ENCODE data around the gene YAP1.
"Not testable (repeated sequence)": the region's sequence is repeated elsewhere in the genome, so short reads cannot be mapped to it uniquely, and the experiment has no call there.

Gene YAP1

DNA sequence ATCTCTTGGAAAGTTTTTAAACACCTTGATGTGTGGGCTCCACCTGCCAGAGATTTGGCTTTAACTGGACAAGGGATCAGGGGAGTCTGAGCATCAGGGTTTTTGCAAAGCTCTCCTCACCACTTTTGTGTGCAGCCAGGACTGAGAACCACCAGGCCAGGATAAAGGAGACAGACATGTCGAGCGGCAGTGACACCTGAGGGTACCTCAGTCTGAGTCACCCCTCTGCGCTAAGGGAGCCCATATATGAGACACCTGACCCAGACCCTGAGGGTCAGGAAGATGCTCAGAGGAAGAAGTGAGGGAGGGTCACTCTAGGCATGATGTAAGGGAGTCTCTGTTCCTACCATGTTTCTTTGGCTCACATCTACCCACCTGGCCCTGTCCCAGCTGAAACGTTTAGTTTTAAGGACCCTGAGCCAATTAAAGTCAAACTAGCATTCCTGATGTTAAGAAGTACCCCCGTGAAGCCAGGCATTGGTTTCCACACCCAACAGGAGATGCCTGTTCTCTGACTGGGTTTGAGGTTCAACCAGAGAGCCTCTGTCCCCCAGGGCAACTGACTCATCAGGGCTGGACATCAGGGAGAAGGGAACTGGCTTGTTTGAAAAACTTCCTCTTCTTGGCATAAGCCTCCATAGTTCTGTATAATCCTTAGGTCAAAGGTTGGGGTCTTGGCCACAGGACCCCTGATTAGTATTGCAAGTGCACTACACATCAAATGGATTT is 134.6 kb downstream of the YAP1 start:
- DNase-seq, result no peak

DNA sequence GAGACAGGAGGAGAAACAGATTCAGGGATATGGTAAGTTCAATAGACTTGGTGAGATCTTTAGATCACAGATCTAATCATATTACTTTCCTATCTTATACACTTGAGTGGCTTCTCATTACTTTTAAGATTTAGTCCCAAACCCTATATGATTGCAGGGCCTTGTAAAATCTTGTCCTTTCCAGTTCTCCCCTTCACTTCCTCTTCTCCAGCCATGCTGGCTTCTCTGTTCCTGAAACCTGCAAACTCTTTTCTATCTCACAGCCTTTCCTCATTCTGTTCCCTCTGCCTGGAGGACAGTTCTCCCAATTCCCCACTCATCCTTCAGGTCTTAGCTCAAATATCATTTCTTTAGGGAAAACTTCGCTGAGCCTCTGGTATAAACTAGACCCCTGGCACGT is 141.2 kb downstream of the YAP1 start:
- DNase-seq, result no peak

DNA sequence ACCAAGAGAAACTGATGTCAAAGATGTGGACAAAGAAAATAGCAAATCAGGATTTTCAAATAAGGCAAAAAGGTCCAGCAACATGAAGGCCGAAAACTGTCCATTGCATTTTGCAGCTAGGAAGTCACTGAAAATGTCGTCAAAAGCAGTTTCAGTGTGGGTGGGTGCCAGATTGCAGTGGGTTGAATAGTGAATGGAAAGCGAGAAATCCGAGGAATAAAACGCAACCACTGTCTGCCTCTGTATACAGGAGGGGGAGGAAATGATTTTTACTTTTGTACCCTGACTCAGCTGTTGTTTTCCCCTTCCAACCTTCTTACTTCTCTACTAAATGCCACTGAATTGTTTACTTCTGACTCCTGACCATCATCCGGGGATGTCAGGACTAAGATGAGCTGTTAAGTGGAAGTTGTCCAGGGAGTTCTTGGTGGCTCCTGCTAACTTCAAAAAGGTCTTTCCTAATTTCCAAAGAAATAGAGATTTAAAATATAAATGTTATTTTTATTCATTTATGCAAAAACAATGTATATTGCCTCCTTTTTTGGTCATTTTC is 142.2 kb downstream of the YAP1 start:
- DNase-seq, result no peak

DNA sequence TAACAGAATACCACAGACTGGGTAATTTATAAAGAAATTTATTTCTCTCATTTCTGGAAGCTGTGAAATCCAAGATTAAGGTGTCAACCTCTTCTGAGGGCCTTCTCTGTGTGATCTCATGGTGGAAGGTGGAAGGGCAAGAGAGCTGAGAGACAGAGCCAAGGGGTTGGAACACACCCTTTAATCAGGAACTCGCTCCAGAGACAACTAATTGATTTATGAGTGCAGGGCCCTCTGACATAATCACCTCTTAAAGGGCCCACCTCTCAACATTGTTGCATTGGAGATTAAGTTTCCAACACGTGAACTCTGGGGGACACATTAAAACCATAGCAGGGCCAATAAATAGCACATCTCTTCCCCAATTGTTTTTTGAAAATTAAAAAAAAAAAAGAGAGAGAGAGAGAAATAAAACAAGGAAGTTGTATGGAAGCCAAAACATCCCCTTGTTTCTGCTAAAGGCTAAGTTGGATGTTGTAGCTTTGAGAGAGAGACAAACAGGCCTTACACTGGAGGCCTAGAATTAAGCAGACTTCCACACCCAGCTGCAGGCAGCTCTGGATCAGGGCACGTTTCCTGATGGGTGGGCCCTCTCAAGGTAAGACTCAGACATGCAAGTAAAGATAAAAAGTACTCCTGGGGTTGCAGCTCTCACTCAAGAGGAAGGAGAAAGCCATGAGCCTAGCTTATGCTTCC is 142.9 kb downstream of the YAP1 start:
- no peak for DNase-seq

- no peak for DNase-seq
These were observed 143.8 kb downstream of the YAP1 start for GRCh38 chr11:102254047-102254446.

GRCh38 chr11:102256251-102256650 is 146.0 kb downstream of the YAP1 start:
- DNase-seq, result no peak

- DNase-seq, result no peak
These were observed 150.0 kb downstream of the YAP1 start for GRCh38 chr11:102260241-102260640.

GRCh38 chr11:102263379-102264003 is 153.2 kb downstream of the YAP1 start:
- DNase-seq, result no peak

DNA sequence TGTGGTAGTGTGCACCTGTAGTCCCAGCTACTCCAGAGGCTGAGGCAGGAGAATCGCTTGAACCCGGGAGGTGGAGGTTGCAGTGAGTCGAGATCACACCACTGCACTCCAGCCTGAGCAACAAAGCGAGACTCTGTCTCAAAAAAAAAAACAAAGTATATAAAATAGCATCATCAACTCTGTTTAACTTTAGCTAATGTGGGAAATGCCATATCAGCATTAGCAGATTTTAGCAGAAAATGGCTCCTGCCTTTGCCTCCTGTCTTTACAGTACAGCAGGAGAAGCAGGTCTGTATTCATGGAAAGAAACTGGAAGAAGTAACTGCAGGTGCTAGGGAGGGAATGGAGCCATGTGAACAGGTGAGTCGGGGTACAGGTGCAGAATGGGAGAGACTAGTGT is 154.5 kb downstream of the YAP1 start:
- not testable (repeated sequence) for DNase-seq

DNA sequence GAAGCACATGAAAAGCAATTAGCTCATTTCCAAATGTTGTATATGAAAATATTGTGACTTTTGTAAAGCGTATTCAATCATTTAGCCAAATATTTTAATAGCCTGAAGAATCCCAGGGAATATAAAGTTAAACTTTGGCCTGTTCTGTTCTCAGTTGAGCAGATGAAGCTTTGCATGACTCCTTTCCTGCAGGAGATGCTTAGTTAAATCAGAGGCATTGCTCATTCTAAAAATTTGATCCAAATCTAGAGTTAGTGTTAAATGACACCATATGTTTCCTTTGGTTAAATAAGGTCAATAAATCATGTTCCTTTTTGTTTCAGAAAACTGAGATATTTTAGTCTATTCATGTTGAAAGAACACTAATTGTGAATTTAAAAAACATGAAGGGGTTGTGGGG is 155.9 kb downstream of the YAP1 start:
- no peak for DNase-seq

DNA sequence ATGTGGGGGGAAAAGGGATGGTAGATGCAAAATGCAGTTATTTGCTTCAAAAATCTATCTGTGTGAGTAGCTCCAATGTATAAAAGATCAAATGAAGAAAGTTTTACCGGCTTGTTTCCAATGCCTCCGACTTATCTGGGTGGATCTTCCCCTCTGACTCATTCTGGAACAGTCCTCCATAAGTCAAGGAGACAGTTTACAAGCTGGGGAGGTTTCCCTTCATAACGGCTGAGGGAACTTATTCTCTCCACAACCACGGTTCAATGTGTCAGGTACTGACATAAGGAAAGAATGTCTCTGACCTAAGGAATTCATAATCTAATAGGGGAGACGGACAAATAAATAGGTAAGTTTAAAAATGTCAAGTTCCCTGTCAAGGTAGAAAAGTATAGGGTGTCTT is 157.4 kb downstream of the YAP1 start:
- no peak for DNase-seq

- DNase-seq, result peak; percentile 59
These were observed 158.1 kb downstream of the YAP1 start for GRCh38 chr11:102268083-102268984.

- DNase-seq, result no peak
These were observed 158.8 kb downstream of the YAP1 start for GRCh38 chr11:102268985-102269470.

GRCh38 chr11:102269927-102270326 is 159.7 kb downstream of the YAP1 start:
- no peak for DNase-seq

GRCh38 chr11:102272047-102272824 is 162.0 kb downstream of the YAP1 start:
- DNase-seq, result no peak

DNA sequence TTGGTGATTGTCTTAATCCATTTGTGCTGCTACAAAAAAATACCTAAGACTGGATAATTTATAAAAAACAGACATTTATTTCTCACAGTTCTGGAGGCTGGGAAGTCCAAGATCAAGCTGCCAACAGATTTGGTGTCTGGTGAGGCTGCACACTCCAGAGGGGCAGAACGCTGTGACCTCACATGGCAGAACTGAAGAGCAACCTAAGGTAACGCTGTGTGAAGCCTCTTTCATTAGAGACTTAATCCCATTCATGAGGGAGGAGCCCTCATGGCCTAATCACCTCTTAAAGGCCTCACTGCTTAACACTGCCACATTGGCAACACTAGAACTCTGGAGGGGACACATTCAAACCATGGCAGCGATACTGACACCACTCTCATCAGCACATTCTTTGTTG is 164.4 kb downstream of the YAP1 start:
- no peak for DNase-seq

DNA sequence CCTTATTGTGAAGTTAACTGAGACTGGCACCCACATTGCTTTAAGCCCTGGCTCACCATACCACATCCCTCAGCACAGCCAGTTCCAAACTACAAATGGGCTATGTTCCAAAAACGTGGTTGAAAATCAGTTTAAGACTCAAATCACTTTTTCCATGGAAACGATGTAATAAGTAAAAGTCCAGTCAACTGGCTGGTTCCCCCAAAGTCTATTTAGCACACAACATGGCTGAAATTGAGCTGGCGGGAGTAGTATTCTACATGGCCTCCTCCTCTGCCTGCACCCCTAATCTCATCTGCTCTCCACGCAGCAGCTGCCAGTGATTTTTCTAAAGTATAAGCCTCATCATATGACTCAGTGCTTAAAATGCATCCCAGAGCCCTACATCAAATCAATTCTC is 166.1 kb downstream of the YAP1 start:
- DNase-seq, result no peak

DNA sequence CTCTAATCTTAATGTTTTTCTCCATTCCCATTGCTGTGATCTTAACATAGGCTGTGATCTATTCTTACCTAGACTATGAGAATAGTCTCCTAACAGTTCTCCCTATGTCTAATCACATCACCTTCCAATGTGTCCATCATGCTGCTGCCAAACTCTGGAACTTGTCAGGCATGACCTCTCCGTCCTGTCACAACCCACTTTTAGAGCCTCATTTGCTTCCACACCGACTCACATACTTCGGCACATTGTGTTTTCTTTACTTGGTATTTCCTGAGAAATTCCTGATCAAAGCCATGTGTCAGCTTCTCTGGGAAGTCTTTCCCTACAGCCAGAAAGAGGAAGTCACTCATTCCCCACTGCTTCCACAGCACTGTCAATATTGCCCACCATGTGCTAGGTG is 166.5 kb downstream of the YAP1 start:
- no peak for DNase-seq

GRCh38 chr11:102279641-102280170 is 169.5 kb downstream of the YAP1 start:
- no peak for DNase-seq

DNA sequence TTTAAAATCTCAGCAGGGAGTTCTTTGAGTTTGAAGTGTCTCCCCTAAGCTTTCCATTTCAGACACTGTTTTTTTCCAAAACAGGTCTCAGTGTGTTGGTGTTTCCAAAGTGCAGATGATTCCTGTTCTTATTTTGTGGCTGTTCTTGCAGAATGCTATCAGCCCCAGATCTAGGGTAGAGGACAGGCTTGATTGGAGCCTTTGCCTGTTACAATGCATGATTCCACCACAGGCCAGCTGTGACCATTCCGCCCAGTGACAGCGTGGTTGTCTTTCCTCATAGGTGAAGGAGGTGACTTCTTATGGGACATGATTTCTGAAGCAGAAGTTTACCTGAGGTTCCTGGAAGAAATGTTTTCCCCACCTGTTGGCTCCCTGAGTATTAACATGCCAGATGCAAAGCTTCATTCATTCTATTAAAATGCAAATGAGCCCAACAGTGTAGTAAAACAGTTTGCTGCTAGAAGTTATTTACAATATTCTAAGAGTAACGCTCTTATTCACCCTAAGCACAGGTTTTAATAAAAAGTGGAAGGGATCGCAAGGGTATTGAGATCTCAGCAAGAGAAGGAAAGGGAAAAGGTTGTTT is 170.1 kb downstream of the YAP1 start:
- DNase-seq, result no peak

Data from NCI-H1417 treated with DMSO at 0.1 percent for 48 hours (cell line).